HFF-Myc (cell line): ENCODE results near the gene NNT.

ENCODE experiments used
- DNase-seq: peaks from one replicate; pipeline ENCODE4 v3.0.0-alpha.2; 2011; ENCODE audit warnings: low read depth; ENCODE audit errors: extremely low read depth
- H3K4me3 ChIP-seq: replicated peaks from 2 replicates; pipeline ENCODE4 v1.5.1; 2011; ENCODE audit warnings: low read depth, mild to moderate bottlenecking, control low read depth, low read length
- CTCF ChIP-seq: IDR thresholded peaks from 2 replicates; pipeline ENCODE4 v1.5.1; 2012; ENCODE audit warnings: mild to moderate bottlenecking, low read depth, low read length, control low read depth; ENCODE audit errors: missing control alignments

The NNT gene

DNA sequence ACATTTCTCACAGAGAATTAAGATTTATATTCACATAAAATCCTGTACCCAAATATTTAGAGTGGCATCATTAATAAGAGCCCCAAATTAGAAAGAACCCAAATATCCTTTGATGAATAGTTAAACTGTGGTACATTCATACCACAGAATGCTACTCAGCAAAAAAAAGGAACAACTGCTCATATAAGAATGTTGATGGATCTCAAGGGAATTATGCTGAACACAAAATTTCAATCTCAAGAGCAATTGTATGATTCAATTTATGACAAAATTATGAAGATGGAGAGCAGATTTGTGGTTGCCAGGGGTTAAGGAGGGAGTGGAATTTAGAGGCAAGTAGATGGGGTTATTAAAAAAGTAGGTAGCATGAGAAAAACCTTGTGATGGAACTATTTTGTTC is 41.6 kb upstream of the NNT start:
- DNase-seq: no peak
- no peak overlapping the region for H3K4me3 ChIP-seq
- TF ChIP-seq CTCF: no peak

GRCh38 chr5:43563321-43563720 is 39.7 kb upstream of the NNT start:
- no peak for TF ChIP-seq CTCF
- H3K4me3 ChIP-seq: no peak overlapping the region
- no peak for DNase-seq

GRCh38 chr5:43564289-43564850 is 38.6 kb upstream of the NNT start:
- TF ChIP-seq CTCF: no peak
- DNase-seq: no peak
- no peak overlapping the region for H3K4me3 ChIP-seq

GRCh38 chr5:43565043-43565442 is 37.9 kb upstream of the NNT start:
- no peak for DNase-seq
- H3K4me3 ChIP-seq: no peak overlapping the region
- no peak for TF ChIP-seq CTCF

DNA sequence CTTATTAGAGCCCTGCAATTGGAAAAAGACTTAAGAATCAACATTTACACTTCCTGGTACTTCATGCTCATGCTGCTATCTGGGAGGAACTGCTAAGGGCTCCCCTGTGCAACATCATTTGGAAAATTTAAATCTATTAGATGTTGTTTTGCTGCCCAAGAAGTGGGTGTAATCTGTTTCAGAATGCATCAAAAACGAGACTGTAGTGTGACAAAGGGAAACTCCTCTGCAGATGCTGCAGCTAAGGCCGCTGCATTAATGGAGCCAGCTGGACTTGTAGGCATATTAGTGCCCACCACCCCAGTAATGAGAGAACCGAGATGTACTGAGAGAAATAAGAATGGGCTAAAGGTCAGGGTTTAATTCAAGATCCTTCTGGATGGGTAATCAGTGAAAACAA is 35.0 kb upstream of the NNT start:
- DNase-seq: no peak
- H3K4me3 ChIP-seq: no peak overlapping the region
- no peak for TF ChIP-seq CTCF

DNA sequence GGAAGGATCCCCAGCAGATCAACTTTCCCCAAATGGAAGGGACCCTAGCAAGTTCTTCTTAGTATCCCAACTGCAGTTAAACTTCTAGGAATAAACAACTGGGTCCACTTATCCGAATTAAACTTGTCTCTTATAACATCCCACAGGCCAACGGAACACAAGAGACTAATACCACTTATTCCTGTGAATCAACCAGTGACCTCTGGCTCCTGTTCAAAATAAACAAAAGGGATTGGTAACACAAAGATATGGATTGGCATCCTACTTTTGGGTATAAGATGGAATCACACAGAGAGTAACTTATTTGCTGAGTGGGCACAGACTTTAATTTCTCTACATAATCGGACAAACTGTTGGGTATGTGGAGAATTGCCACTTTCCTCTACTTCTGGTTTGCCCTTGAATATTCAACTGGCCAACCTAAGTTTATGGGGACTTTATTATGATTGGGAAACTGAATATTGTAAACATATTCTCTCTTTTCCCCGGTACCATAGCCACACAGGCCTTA is 33.7 kb upstream of the NNT start:
- H3K4me3 ChIP-seq: no peak overlapping the region

More for the DNA sequence above, 33.7 kb upstream of the NNT start:
- no peak for TF ChIP-seq CTCF
- DNase-seq: no peak
